Transverse colon (tissue), 4 donors: ENCODE measurements around the gene DRP2.

Source experiments
- EP300 ChIP-seq: sonication (generic); formaldehyde crosslinking; IDR thresholded peaks from one replicate; pipeline ENCODE4 v1.6.1; 2017; ENCODE audit warnings: antibody characterized with exemption, low read depth
- POLR2A ChIP-seq: fragments of 450-650 bp; IDR thresholded peaks from one replicate; pipeline ENCODE4 v1.6.1; 2016; ENCODE audit warnings: antibody characterized with exemption, mild to moderate bottlenecking, moderate library complexity
- POLR2AphosphoS5 ChIP-seq, 3 donors: sonication (generic); formaldehyde crosslinking; IDR thresholded peaks; one replicate each; pipeline ENCODE4 v1.6.1; 2016; ENCODE audit warnings: antibody characterized with exemption in 3 of 3
- TF ChIP-seq, protein P1 (sequence below), 5 experiments: fragments of 200-600 bp in 3 of 5; fragments of 450-650 bp in 2 of 5; sonication (generic) in 3 of 5; IDR thresholded peaks; 1 replicate in 2 of 5; 2 replicates in 3 of 5; pipeline ENCODE4 v1.5.1; 2016 to 2017; ENCODE audit warnings: antibody characterized with exemption in 5 of 5, inconsistent platforms in 3 of 5, mild to moderate bottlenecking in 2 of 5, moderate library complexity in 1 of 5

GRCh38 chrX:101258259-101258581 lies 38.6 kb downstream of the DRP2 start:
- no peak for TF ChIP-seq POLR2A
- TF ChIP-seq EP300 = no peak
- TF ChIP-seq, protein P1, sequence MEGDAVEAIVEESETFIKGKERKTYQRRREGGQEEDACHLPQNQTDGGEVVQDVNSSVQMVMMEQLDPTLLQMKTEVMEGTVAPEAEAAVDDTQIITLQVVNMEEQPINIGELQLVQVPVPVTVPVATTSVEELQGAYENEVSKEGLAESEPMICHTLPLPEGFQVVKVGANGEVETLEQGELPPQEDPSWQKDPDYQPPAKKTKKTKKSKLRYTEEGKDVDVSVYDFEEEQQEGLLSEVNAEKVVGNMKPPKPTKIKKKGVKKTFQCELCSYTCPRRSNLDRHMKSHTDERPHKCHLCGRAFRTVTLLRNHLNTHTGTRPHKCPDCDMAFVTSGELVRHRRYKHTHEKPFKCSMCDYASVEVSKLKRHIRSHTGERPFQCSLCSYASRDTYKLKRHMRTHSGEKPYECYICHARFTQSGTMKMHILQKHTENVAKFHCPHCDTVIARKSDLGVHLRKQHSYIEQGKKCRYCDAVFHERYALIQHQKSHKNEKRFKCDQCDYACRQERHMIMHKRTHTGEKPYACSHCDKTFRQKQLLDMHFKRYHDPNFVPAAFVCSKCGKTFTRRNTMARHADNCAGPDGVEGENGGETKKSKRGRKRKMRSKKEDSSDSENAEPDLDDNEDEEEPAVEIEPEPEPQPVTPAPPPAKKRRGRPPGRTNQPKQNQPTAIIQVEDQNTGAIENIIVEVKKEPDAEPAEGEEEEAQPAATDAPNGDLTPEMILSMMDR (IDR thresholded peaks at IDR 0.05) = no peak
- no peak for TF ChIP-seq POLR2AphosphoS5 (IDR thresholded peaks at IDR 0.05)
